IMR-90 (cell line): ENCODE measurements around the gene ITPR2. TPM values are rescaled to one million over a fixed set of nuclear protein-coding genes. Genes with fewer than 3 reads are reported as not detected.

Experiments
- ATAC-seq: fragments of 200-7000 bp; cut with Tn5 transposase; 2 replicates; pipeline ENCODE4 v1.9.1; 2020; ENCODE audit warnings: low read depth, mild to moderate bottlenecking, moderate library complexity
- BruUV-seq: library from RNA; stranded (reverse); fragments of 400-500 nt; replicated peaks from 2 replicates; lab custom pipeline; 2021; lab: Mats Ljungman, UMichigan
- CTCF ChIA-PET: fragments of 300-600 bp; formaldehyde crosslinking; extraction: SDS; loops from one replicate; lab custom pipeline; 2021; ENCODE audit warnings: antibody characterized with exemption; lab: Yijun Ruan, JAX
- POLR2A ChIA-PET: fragments of 300-600 bp; sonication (Branson Sonifier 250); formaldehyde crosslinking; loops from one replicate; lab custom pipeline; 2022; ENCODE audit warnings: antibody characterized with exemption; ENCODE audit not compliant: unreplicated experiment; lab: Charles Lee
- DNase-seq: peaks from one replicate; pipeline ENCODE4 v3.0.0; 2013
- H2AFZ ChIP-seq: replicated peaks from 2 replicates; pipeline ENCODE3; 2013; ENCODE audit warnings: low read length, mild to moderate bottlenecking; ENCODE audit not compliant: poor library complexity
- H2AK5ac ChIP-seq: 2 replicates; pipeline ENCODE4 v1.6.1; 2013; ENCODE audit warnings: low read depth, low read length, inconsistent platforms
- H2AK9ac ChIP-seq: replicated peaks from 2 replicates; pipeline ENCODE3; 2013; ENCODE audit warnings: mild to moderate bottlenecking, low read depth, low read length, moderate library complexity; ENCODE audit not compliant: poor library complexity
- H2BK120ac ChIP-seq: 2 replicates; pipeline ENCODE4 v1.6.1; 2013; ENCODE audit warnings: low read depth, low read length, inconsistent platforms
- H2BK15ac ChIP-seq: 3 replicates; pipeline ENCODE4 v1.6.1; 2013; ENCODE audit warnings: low read depth, low read length, inconsistent platforms
- H2BK20ac ChIP-seq: 2 replicates; pipeline ENCODE4 v1.6.1; 2013; ENCODE audit warnings: low read depth, mild to moderate bottlenecking, inconsistent platforms, low read length, moderate library complexity
- H2BK5ac ChIP-seq: 2 replicates; pipeline ENCODE4 v1.6.1; 2013; ENCODE audit warnings: mild to moderate bottlenecking, low read depth, low read length, inconsistent platforms; ENCODE audit not compliant: poor library complexity, severe bottlenecking
- H3K14ac ChIP-seq: replicated peaks from 2 replicates; pipeline ENCODE4 v1.6.1; 2013; ENCODE audit warnings: low read depth, low read length, inconsistent platforms
- H3K18ac ChIP-seq: 2 replicates; pipeline ENCODE4 v1.6.1; 2013; ENCODE audit warnings: low read depth, low read length, control low read depth
- H3K23ac ChIP-seq: 2 replicates; pipeline ENCODE4 v1.6.1; 2013; ENCODE audit warnings: low read depth, low read length, inconsistent platforms
- H3K27ac ChIP-seq: 2 replicates; pipeline ENCODE4 v1.5.1; 2013; ENCODE audit warnings: mild to moderate bottlenecking, control low read depth, low read length; ENCODE audit not compliant: insufficient read depth
- H3K27me3 ChIP-seq: 2 replicates; pipeline ENCODE4 v1.6.1; 2013; ENCODE audit warnings: low read length; ENCODE audit not compliant: control insufficient read depth, insufficient read depth
- H3K36me3 ChIP-seq: 2 replicates; pipeline ENCODE4 v1.6.1; 2013; ENCODE audit warnings: low read length, mixed read lengths; ENCODE audit not compliant: control insufficient read depth, insufficient read depth
- H3K4ac ChIP-seq: 2 replicates; pipeline ENCODE4 v1.6.1; 2013; ENCODE audit warnings: low read depth, low read length, inconsistent platforms
- H3K4me1 ChIP-seq: 2 replicates; pipeline ENCODE4 v1.6.1; 2013; ENCODE audit warnings: low read length, mixed read lengths; ENCODE audit not compliant: control insufficient read depth, insufficient read depth
- H3K4me2 ChIP-seq: 2 replicates; pipeline ENCODE4 v1.6.1; 2013; ENCODE audit warnings: low read depth, mild to moderate bottlenecking, control low read depth, low read length, moderate library complexity
- H3K4me3 ChIP-seq: 2 replicates; pipeline ENCODE4 v1.5.1; 2013; ENCODE audit warnings: low read depth, mild to moderate bottlenecking, control low read depth, low read length, moderate library complexity; ENCODE audit not compliant: insufficient read depth
- H3K56ac ChIP-seq: 2 replicates; pipeline ENCODE4 v1.6.1; 2013; ENCODE audit warnings: low read length, inconsistent platforms; ENCODE audit not compliant: insufficient read depth; ENCODE audit errors: extremely low read depth
- H3K79me1 ChIP-seq, 2 experiments: 2 replicates each; pipeline ENCODE4 v1.6.1; 2013; ENCODE audit warnings: low read length in 2 of 2, inconsistent platforms in 1 of 2, low read depth in 1 of 2
- H3K9ac ChIP-seq: 2 replicates; pipeline ENCODE4 v1.6.1; 2013; ENCODE audit warnings: low read depth, low read length, control low read depth
- H3K9me1 ChIP-seq: 2 replicates; pipeline ENCODE4 v1.6.1; 2013; ENCODE audit warnings: low read length, inconsistent platforms; ENCODE audit not compliant: insufficient read depth
- H3K9me3 ChIP-seq: 2 replicates; pipeline ENCODE4 v1.6.1; 2013; ENCODE audit warnings: low read length; ENCODE audit not compliant: control insufficient read depth, insufficient read depth
- H4K20me1 ChIP-seq: 2 replicates; pipeline ENCODE4 v1.6.1; 2013; ENCODE audit warnings: low read length, inconsistent platforms; ENCODE audit not compliant: insufficient read depth
- H4K5ac ChIP-seq: 2 replicates; pipeline ENCODE4 v1.6.1; 2013; ENCODE audit warnings: mild to moderate bottlenecking, low read depth, low read length, control low read depth
- H4K8ac ChIP-seq, 2 experiments: 2 replicates each; pipeline ENCODE4 v1.6.1; 2013; ENCODE audit warnings: low read depth in 2 of 2, low read length in 2 of 2, control low read depth in 1 of 2, inconsistent platforms in 1 of 2
- H4K91ac ChIP-seq: 2 replicates; pipeline ENCODE4 v1.6.1; 2013; ENCODE audit warnings: low read depth, low read length, inconsistent platforms; ENCODE audit not compliant: insufficient read depth
- BHLHE40 ChIP-seq: fragments of 150-350 bp; IDR thresholded peaks from 2 replicates; pipeline ENCODE4 v1.6.1; 2016; ENCODE audit warnings: mild to moderate bottlenecking, low read depth, low read length
- CEBPB ChIP-seq: IDR thresholded peaks from 2 replicates; pipeline ENCODE4 v1.6.1; 2012; ENCODE audit warnings: low read depth, low read length, improper control_type of control experiment
- MAFK ChIP-seq: IDR thresholded peaks from 2 replicates; pipeline ENCODE4 v1.6.1; 2012; ENCODE audit warnings: low read depth, low read length, improper control_type of control experiment
- POLR2A ChIP-seq: IDR thresholded peaks from 2 replicates; pipeline ENCODE4 v1.6.1; 2012; ENCODE audit warnings: mild to moderate bottlenecking, low read depth, low read length
- RCOR1 ChIP-seq: IDR thresholded peaks from 2 replicates; pipeline ENCODE4 v1.6.1; 2012; ENCODE audit warnings: mild to moderate bottlenecking, low read length, improper control_type of control experiment; ENCODE audit not compliant: insufficient replicate concordance
- WGBS, 2 experiments: methylation state at CpG; one replicate each; pipeline versions ENCODE4 v1.1.5 to v1.1.7; 2013; ENCODE audit warnings: missing lambda C conversion rate in 2 of 2; ENCODE audit not compliant: insufficient read length in 1 of 2; ENCODE audit errors: extremely low coverage in 2 of 2; 5-methylcytosine and 5-hydroxymethylcytosine counted together
- dilution Hi-C: fragments of 300-500 bp; cut with HindIII; formaldehyde crosslinking; loops from one replicate; pipeline ENCODE4 v1.14.3; 2018; ENCODE audit warnings: low sequenced_read_pairs; ENCODE audit not compliant: unreplicated experiment
- in situ Hi-C: fragments of 300-500 bp; cut with MboI; formaldehyde crosslinking; loops from 3 replicates; pipeline ENCODE4 v1.14.3; 2019; ENCODE audit warnings: low sequenced_read_pairs, inconsistent platforms, mixed read lengths
- intact Hi-C: fragments of 100-400 bp; cut with micrococcal nuclease; formaldehyde crosslinking; loops from 2 replicates; pipeline ENCODE4 v1.10.0; 2022
- polyA plus RNA-seq, 3 experiments: library from polyadenylated mRNA; depleted of rRNA; stranded (reverse); fragments of >200 nt; gene quantifications; 2 replicates each; pipeline ENCODE4 v1.2.3, GENCODE V29; 2012; ENCODE audit warnings: low replicate concordance in 1 of 3
- total RNA-seq: library from RNA; depleted of rRNA; stranded (reverse); fragments of >200 nt; gene quantifications from 2 replicates; pipeline ENCODE4 v1.2.3, GENCODE V29; 2012

Gene ITPR2
- total and polyA plus RNA-seq, 2 of the 4 experiments (the other 2 are of a cell fraction) = 1.2 to 9.0 TPM

DNA sequence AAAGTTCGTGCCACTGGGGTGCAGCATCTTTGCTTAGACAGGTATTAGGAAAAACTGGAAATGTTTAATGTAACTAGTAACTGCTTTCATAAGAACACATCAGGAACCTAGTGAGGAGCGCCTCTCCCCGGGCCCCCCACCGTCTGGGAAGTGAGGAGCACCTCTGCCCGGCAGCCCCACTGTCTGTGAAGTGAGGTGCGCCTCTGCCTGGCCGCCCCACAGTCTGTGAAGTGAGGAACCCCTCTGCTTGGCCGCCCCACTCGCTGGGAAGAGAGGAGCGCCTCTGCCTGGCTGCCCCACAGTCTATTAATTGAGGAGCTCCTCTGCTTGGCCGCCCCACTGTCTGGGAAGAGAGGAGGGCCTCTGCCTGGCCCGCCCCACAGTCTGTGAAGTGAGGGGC, 224.7 kb downstream of the ITPR2 start:
- no peak overlapping the region for H2BK5ac ChIP-seq
- no peak overlapping the region for H2AK5ac ChIP-seq
- no peak overlapping the region for H3K4ac ChIP-seq
- TF ChIP-seq CEBPB (no peak), BHLHE40 (no peak), RCOR1 (no peak), MAFK (no peak), POLR2A (no peak)
- DNase-seq = no peak
- no CpG with 5 or more reads among the region's 12 CpGs for WGBS, 2 experiments
- no peak overlapping the region for H3K18ac ChIP-seq
- no peaks in the 10 kb centered on the region; the same call in 1 of the 2 replicates for H3K9me1 ChIP-seq
- no peak overlapping the region for H2AFZ ChIP-seq
- in situ Hi-C loops = no loop called here
- no peak for ATAC-seq
- no peak overlapping the region for H4K5ac ChIP-seq
- H3K4me1 ChIP-seq = no peaks in the 10 kb centered on the region
- no peaks in the 10 kb centered on the region for H4K20me1 ChIP-seq
- no peaks in the 10 kb centered on the region for H3K36me3 ChIP-seq
- H2BK15ac ChIP-seq = no peak overlapping the region
- H2AK9ac ChIP-seq = no peak overlapping the region
- no peak overlapping the region for H3K4me2 ChIP-seq
- no peak overlapping the region for H3K56ac ChIP-seq
- H4K8ac ChIP-seq = no peak overlapping the region
- H3K9me3 ChIP-seq = no peaks in the 10 kb centered on the region
- ChIA-PET CTCF (no interaction called here), POLR2A (no interaction called here)
- H3K27ac ChIP-seq = no peak overlapping the region
- intact Hi-C loops = no loop called here
- no peak overlapping the region for H3K4me3 ChIP-seq
- dilution Hi-C loops = no loop called here
- H4K91ac ChIP-seq = no peak overlapping the region
- no peak overlapping the region for H3K9ac ChIP-seq
- no peak overlapping the region for H3K14ac ChIP-seq
- no peaks in the 10 kb centered on the region for H3K79me1 ChIP-seq
- no peaks in the 10 kb centered on the region for H3K27me3 ChIP-seq
- no peak overlapping the region for H2BK20ac ChIP-seq
- H3K23ac ChIP-seq = no peak overlapping the region
- no peak overlapping the region for H2BK120ac ChIP-seq
- BruUV-seq = no TSS peak
